Measurements from ENCODE around the gene ZNF507.
"Not testable (repeated sequence)": the region's sequence is repeated elsewhere in the genome, so short reads cannot be mapped to it uniquely, and the experiment has no call there.

The ZNF507 gene

GRCh38 chr19:32421589-32422361 is 76.4 kb downstream of the ZNF507 start:
- no peak for FAIRE-seq
- no peak for DNase-seq (ENCODE audit: insufficient read length, low spot score)
- TF ChIP-seq POLR2A (IDR thresholded peaks at IDR 0.05; ENCODE audit: low read depth, low read length), result no peak
- TF ChIP-seq POU2F2 (IDR thresholded peaks at IDR 0.05; ENCODE audit: low read depth, low read length), result no peak
- no peak for TF ChIP-seq SPI1 (IDR thresholded peaks at IDR 0.05; ENCODE audit: low read depth, low read length)
- TF ChIP-seq POLR2AphosphoS5 (IDR thresholded peaks at IDR 0.05; ENCODE audit: low read depth, low read length), result no peak
- no peak for TF ChIP-seq TAF1 (IDR thresholded peaks at IDR 0.05; ENCODE audit: low read depth, low read length)
- TF ChIP-seq PAX5 (IDR thresholded peaks at IDR 0.05; ENCODE audit: insufficient read depth, low read length, severe bottlenecking), result no peak

- no peak for DNase-seq (ENCODE audit: insufficient read length, low spot score)
- no peak for TF ChIP-seq SPI1 (IDR thresholded peaks at IDR 0.05; ENCODE audit: low read depth, low read length)
- TF ChIP-seq POLR2AphosphoS5 (IDR thresholded peaks at IDR 0.05; ENCODE audit: low read depth, low read length), result no peak
- TF ChIP-seq POLR2A (IDR thresholded peaks at IDR 0.05; ENCODE audit: low read depth, low read length), result no peak
- no peak for TF ChIP-seq TAF1 (IDR thresholded peaks at IDR 0.05; ENCODE audit: low read depth, low read length)
- TF ChIP-seq PAX5 (IDR thresholded peaks at IDR 0.05; ENCODE audit: insufficient read depth, low read length, severe bottlenecking), result no peak
- no peak for TF ChIP-seq POU2F2 (IDR thresholded peaks at IDR 0.05; ENCODE audit: low read depth, low read length)
- no peak for FAIRE-seq
Measured at GRCh38 chr19:32422435-32422834, 77.0 kb downstream of the ZNF507 start.

GRCh38 chr19:32423944-32424343 is 78.5 kb downstream of the ZNF507 start:
- DNase-seq (ENCODE audit: insufficient read length, low spot score); FAIRE-seq: not testable (repeated sequence)

GRCh38 chr19:32427536-32427935 is 82.1 kb downstream of the ZNF507 start:
- no peak for FAIRE-seq
- no peak for DNase-seq (ENCODE audit: insufficient read length, low spot score)
- TF ChIP-seq POLR2A (IDR thresholded peaks at IDR 0.05; ENCODE audit: low read depth, low read length), result no peak

- no peak for FAIRE-seq
Measured at GRCh38 chr19:32436692-32437091, 91.3 kb downstream of the ZNF507 start.

GRCh38 chr19:32437096-32437495 is 91.7 kb downstream of the ZNF507 start:
- no peak for FAIRE-seq

More at GRCh38 chr19:32436692-32437091, 91.3 kb downstream of the ZNF507 start:
- TF ChIP-seq PAX5 (IDR thresholded peaks at IDR 0.05; ENCODE audit: insufficient read depth, low read length, severe bottlenecking) (no peak), POLR2A (IDR thresholded peaks at IDR 0.05; ENCODE audit: low read depth, low read length) (no peak), POLR2AphosphoS5 (IDR thresholded peaks at IDR 0.05; ENCODE audit: low read depth, low read length) (no peak), POU2F2 (IDR thresholded peaks at IDR 0.05; ENCODE audit: low read depth, low read length) (no peak), TAF1 (IDR thresholded peaks at IDR 0.05; ENCODE audit: low read depth, low read length) (no peak), SPI1 (IDR thresholded peaks at IDR 0.05; ENCODE audit: low read depth, low read length) (no peak)
- DNase-seq (ENCODE audit: insufficient read length, low spot score), result no peak

More at GRCh38 chr19:32437096-32437495, 91.7 kb downstream of the ZNF507 start:
- TF ChIP-seq SPI1 (IDR thresholded peaks at IDR 0.05; ENCODE audit: low read depth, low read length), result no peak
- TF ChIP-seq POU2F2 (IDR thresholded peaks at IDR 0.05; ENCODE audit: low read depth, low read length), result no peak
- no peak for TF ChIP-seq POLR2A (IDR thresholded peaks at IDR 0.05; ENCODE audit: low read depth, low read length)
- TF ChIP-seq TAF1 (IDR thresholded peaks at IDR 0.05; ENCODE audit: low read depth, low read length), result no peak
- no peak for TF ChIP-seq PAX5 (IDR thresholded peaks at IDR 0.05; ENCODE audit: insufficient read depth, low read length, severe bottlenecking)
- TF ChIP-seq POLR2AphosphoS5 (IDR thresholded peaks at IDR 0.05; ENCODE audit: low read depth, low read length), result no peak
- no peak for DNase-seq (ENCODE audit: insufficient read length, low spot score)

Data from GM12891 (cell line).